Measurements from ENCODE around the gene EFNA5.
"Not testable (repeated sequence)": the region's sequence is repeated elsewhere in the genome, so short reads cannot be mapped to it uniquely, and the experiment has no call there.

The EFNA5 gene

DNA sequence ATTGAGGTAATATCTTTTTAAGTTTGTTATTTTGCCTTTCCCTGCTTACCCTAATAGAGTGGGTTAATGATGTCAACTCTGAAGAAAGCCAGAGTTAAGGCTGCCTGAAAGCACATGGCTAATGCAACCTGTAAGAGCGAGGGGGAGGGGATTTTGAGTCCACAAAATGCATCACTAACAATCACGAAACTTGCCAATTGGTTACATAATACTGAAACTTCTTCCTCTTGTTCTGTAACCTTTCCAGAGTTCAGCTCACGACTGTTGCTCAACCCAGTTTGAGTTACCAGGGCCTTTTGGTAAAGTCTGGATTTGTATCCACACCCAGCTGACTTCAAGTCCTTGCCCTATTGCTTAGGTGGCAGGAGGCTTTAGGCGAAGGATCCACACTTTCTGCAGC lies 308.8 kb downstream of the EFNA5 start:
- Histone ChIP-seq H3K27ac (ENCODE audit: low read depth, low read length) (no peak overlapping the region), H3K9me3 (ENCODE audit: insufficient read depth, low read depth, low read length) (no peaks in the 10 kb centered on the region), H3K27me3 (ENCODE audit: insufficient read depth, low read length) (no peaks in the 10 kb centered on the region), H3K4me3 (ENCODE audit: low read length) (no peak overlapping the region), H3K4me1 (ENCODE audit: insufficient read depth, low read length) (peaks cover 18% of the 10 kb centered on the region), H3K36me3 (ENCODE audit: insufficient read depth, low read length) (no peaks in the 10 kb centered on the region), H3K9ac (ENCODE audit: low read depth, low read length) (no peak overlapping the region)
- 88% methylated on average over 4 of the region's 4 CpGs for WGBS

DNA sequence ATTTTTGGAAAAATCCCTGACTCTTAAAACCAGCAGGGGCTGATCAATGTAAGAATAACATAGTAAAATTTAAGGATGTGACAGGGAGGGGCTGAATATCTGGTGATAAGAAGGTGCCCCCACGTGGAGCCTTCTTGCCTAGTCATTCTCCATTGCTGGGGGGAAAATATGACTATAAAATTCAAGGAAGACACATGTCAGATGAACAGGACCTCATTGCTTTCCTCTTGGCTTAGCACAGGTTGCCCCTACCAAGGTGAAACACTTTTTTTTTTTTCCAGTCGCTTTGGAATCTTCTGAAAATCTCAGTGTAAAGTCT lies 310.9 kb downstream of the EFNA5 start:
- Histone ChIP-seq H3K4me1 (ENCODE audit: insufficient read depth, low read length) (0 out of 2 replicates have a peak, but pooled peaks cover 4% of the 10 kb centered on the region), H3K36me3 (ENCODE audit: insufficient read depth, low read length) (no peaks in the 10 kb centered on the region), H3K4me3 (ENCODE audit: low read length) (no peak overlapping the region), H3K9ac (ENCODE audit: low read depth, low read length) (no peak overlapping the region), H3K27me3 (ENCODE audit: insufficient read depth, low read length) (no peaks in the 10 kb centered on the region), H3K27ac (ENCODE audit: low read depth, low read length) (no peak overlapping the region), H3K9me3 (ENCODE audit: insufficient read depth, low read depth, low read length) (no peaks in the 10 kb centered on the region)
- 66% methylated on average over 2 of the region's 2 CpGs for WGBS

DNA sequence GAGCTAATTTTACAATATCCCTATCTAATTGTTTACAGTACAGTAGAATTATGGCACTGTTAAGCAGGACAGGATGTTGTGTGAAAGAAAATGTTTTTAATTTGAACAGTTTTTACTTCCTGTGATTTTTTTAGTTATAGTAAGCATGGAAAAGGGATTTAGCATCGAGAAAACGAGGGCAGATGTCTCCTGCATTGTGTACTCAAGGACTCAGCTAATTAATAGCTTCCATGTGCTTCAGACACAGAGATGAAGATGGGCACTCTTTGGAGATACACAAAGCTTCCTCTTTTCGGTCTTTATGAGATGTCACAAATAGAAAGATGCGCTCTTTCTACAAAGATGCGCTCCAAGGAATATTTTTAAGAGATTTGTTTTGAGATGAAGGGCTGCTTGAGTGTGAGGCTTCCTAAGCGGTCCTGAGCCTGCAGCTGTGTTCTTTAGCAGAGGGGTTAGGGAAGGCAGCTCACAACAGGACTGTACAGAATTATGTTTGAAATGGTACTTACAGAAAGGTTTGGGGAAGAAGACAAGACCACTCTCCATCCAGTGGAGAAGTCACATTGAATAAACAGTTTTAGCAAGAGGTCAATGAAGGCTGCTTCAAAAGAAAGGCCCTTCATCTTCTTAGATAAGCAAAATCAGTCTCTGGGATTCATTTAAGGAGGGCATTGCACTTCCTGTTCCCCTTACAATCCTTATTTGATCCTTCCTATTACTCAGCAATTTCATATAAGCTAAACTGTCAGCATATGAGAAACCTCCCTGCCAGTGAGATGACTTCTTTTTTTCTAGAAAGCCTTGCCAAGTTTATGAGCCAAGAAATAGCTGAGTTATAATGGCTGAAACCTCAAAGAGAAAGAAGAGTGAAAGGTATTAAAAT lies 311.5 kb downstream of the EFNA5 start:
- H3K36me3 ChIP-seq (ENCODE audit: insufficient read depth, low read length): no peaks in the 10 kb centered on the region
- no peak overlapping the region for H3K27ac ChIP-seq (ENCODE audit: low read depth, low read length)
- 0 out of 2 replicates have a peak, but pooled peaks cover 4% of the 10 kb centered on the region for H3K4me1 ChIP-seq (ENCODE audit: insufficient read depth, low read length)
- H3K9me3 ChIP-seq (ENCODE audit: insufficient read depth, low read depth, low read length): no peaks in the 10 kb centered on the region
- no peaks in the 10 kb centered on the region for H3K27me3 ChIP-seq (ENCODE audit: insufficient read depth, low read length)
- H3K9ac ChIP-seq (ENCODE audit: low read depth, low read length): no peak overlapping the region
- no peak overlapping the region for H3K4me3 ChIP-seq (ENCODE audit: low read length)
- WGBS: 96% methylated on average over 6 of the region's 6 CpGs

DNA sequence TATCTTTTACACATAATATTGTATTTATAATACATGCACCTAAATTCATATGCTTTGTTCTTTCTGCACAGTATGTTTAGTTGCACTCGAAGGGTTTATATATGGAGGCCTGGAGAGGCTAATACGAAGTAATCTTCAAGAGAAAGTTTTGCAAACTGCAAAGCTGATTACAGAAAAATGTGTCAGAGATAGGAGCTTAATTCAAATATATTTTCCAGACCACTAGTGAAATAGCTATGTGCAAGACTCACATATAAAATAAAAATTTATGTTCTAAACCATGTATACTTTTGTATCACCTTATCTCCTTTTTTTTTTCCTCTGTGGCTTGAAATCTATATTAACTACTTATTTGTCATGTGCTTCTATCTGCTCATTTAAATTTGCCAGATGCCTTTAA lies 313.8 kb downstream of the EFNA5 start:
- Histone ChIP-seq H3K36me3 (ENCODE audit: insufficient read depth, low read length) (no peaks in the 10 kb centered on the region), H3K4me3 (ENCODE audit: low read length) (no peak overlapping the region), H3K27ac (ENCODE audit: low read depth, low read length) (no peak overlapping the region), H3K4me1 (ENCODE audit: insufficient read depth, low read length) (0 out of 2 replicates have a peak, but pooled peaks cover 4% of the 10 kb centered on the region), H3K9me3 (ENCODE audit: insufficient read depth, low read depth, low read length) (no peaks in the 10 kb centered on the region), H3K27me3 (ENCODE audit: insufficient read depth, low read length) (no peaks in the 10 kb centered on the region), H3K9ac (ENCODE audit: low read depth, low read length) (no peak overlapping the region)
- WGBS: 95% methylated on average over 2 of the region's 2 CpGs

DNA sequence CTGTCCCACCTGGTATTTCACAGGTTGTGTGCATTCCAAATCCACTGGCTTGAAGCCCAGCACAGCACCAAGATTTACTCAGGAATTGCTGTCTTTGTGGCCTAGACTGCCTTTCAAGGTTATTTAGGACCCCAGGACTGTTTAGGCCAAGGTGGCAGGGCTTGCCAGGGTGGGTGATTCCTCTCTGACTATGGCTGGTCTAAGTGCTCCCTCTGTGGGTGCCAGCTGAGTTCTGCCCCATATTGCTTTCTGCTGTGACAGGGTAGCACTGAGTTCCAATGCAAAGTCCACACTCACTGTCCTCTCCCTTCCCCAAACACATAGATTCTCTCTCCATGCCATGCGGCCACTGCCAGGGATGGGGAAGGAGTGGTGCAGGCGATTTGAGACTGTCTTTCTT lies 318.2 kb downstream of the EFNA5 start:
- no CpG with 5 or more reads among the region's 2 CpGs for WGBS
- no peaks in the 10 kb centered on the region for H3K27me3 ChIP-seq (ENCODE audit: insufficient read depth, low read length)
- no peaks in the 10 kb centered on the region for H3K36me3 ChIP-seq (ENCODE audit: insufficient read depth, low read length)
- peaks cover under 1% of the 10 kb centered on the region; the same call in 1 of the 2 replicates for H3K9me3 ChIP-seq (ENCODE audit: insufficient read depth, low read depth, low read length)
- no peak overlapping the region for H3K9ac ChIP-seq (ENCODE audit: low read depth, low read length)
- no peak overlapping the region for H3K27ac ChIP-seq (ENCODE audit: low read depth, low read length)
- no peak overlapping the region for H3K4me3 ChIP-seq (ENCODE audit: low read length)
- no peaks in the 10 kb centered on the region for H3K4me1 ChIP-seq (ENCODE audit: insufficient read depth, low read length)

DNA sequence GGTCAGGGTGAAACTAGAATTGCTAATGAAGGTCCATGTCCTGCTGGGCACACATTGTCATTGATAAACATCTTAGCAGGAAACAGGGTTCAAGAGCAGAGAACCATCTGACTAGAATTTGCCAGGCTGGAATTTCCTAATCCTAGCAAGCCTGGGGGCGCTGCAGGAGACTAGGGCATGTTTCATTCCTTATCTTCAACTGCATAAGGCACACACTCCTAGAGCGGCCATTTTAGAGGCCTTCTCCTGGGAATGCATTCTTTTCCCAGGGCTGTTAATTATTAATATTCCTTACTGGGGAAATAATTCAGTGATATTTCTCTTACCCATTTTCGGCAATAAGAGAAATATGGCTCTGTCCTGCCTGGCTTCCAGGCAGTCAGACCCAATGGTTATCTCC lies 324.2 kb downstream of the EFNA5 start:
- not testable (repeated sequence) for H3K4me1 ChIP-seq (ENCODE audit: insufficient read depth, low read length); H3K9ac ChIP-seq (ENCODE audit: low read depth, low read length); H3K27me3 ChIP-seq (ENCODE audit: insufficient read depth, low read length); H3K27ac ChIP-seq (ENCODE audit: low read depth, low read length); H3K4me3 ChIP-seq (ENCODE audit: low read length); H3K36me3 ChIP-seq (ENCODE audit: insufficient read depth, low read length)
- peaks cover 16% of the 10 kb centered on the region for H3K9me3 ChIP-seq (ENCODE audit: insufficient read depth, low read depth, low read length)
- WGBS: 90% methylated on average over 3 of the region's 3 CpGs

DNA sequence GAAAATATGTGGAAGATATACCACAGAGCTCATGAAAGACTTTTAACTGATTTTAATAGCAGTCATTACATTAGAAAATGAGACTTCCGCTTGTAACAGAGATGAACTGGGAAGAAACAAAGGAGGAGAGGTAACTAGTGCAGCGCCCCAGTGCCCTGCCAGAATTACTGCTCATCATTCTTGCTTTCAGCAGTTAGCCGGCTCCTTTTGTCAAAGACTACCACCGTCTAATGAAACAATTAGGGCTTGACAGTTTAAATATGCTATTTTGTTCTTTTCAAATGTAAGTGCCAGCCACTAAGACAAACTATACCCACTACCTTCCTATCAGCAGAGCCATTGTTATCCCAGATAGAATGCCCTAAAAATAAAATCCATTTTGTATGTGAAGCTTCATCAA lies 328.4 kb downstream of the EFNA5 start:
- 77% methylated on average over 4 of the region's 4 CpGs for WGBS
- Histone ChIP-seq H3K9ac (ENCODE audit: low read depth, low read length) (no peak overlapping the region), H3K27ac (ENCODE audit: low read depth, low read length) (no peak overlapping the region), H3K9me3 (ENCODE audit: insufficient read depth, low read depth, low read length) (peaks cover 14% of the 10 kb centered on the region), H3K27me3 (ENCODE audit: insufficient read depth, low read length) (no peaks in the 10 kb centered on the region), H3K36me3 (ENCODE audit: insufficient read depth, low read length) (no peaks in the 10 kb centered on the region), H3K4me1 (ENCODE audit: insufficient read depth, low read length) (peaks cover 7% of the 10 kb centered on the region), H3K4me3 (ENCODE audit: low read length) (no peak overlapping the region)

DNA sequence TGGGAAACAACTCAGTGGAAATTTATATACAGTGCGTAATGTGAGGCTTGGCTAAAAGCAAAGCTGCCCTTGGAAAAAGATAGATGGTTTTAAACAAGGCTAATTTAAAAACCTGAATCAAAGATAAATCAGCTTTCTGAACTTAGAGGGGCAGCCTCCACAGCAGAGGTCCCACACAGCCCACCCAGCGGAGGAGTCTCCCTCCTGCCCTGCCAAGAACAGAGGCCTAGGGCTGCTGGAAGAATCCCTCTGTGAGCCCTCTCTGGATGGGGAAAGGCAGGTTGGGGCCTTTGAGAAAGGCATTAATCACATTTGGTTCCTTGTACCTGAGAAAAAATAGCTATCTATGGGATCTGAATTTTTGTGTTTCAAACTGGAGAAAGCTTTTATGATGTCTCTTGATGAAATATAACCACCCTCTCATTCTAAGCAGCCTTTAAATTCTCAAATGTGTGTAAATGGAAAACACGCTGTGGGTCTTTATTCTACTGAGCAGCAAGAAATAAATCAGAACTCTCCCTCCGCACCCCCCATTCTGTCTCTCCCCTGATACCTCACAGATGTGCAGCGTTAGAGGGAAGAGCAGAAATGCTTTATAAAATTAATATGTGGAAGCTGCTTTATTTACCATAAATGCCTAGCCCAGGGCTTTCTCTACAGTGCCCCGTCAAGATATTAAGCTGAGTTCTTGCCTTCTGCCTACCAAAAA lies 329.2 kb downstream of the EFNA5 start:
- Histone ChIP-seq H3K36me3 (ENCODE audit: insufficient read depth, low read length) (no peaks in the 10 kb centered on the region), H3K9me3 (ENCODE audit: insufficient read depth, low read depth, low read length) (peaks cover 10% of the 10 kb centered on the region), H3K27me3 (ENCODE audit: insufficient read depth, low read length) (no peaks in the 10 kb centered on the region), H3K9ac (ENCODE audit: low read depth, low read length) (no peak overlapping the region), H3K4me1 (ENCODE audit: insufficient read depth, low read length) (peaks cover 7% of the 10 kb centered on the region), H3K4me3 (ENCODE audit: low read length) (no peak overlapping the region), H3K27ac (ENCODE audit: low read depth, low read length) (no peak overlapping the region)
- WGBS: 97% methylated on average over 4 of the region's 6 CpGs

DNA sequence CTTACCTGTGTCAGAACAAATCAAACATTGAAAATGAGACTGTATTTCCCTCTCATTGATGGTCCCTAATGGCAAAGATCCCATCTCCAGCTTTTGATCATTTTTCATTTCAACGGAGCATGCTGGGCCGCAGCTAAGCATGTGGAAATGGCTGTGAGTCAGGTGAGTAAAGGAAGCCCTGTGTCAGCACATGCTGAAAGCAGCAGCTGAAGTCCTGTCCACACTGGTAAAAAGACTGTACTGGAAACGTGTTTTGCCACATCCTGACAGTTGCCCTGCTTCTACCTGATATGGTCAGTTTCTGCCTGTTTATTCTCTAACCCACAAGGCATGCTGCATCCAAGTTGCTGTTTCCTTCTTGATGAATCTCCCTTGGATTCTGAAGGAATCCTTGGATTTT lies 330.1 kb downstream of the EFNA5 start:
- Histone ChIP-seq H3K27ac (ENCODE audit: low read depth, low read length) (no peak overlapping the region), H3K36me3 (ENCODE audit: insufficient read depth, low read length) (no peaks in the 10 kb centered on the region), H3K4me3 (ENCODE audit: low read length) (no peak overlapping the region), H3K9me3 (ENCODE audit: insufficient read depth, low read depth, low read length) (0 out of 2 replicates have a peak, but pooled peaks cover 4% of the 10 kb centered on the region), H3K9ac (ENCODE audit: low read depth, low read length) (no peak overlapping the region), H3K4me1 (ENCODE audit: insufficient read depth, low read length) (peaks cover 7% of the 10 kb centered on the region), H3K27me3 (ENCODE audit: insufficient read depth, low read length) (no peaks in the 10 kb centered on the region)
- 90% methylated on average over 3 of the region's 3 CpGs for WGBS

DNA sequence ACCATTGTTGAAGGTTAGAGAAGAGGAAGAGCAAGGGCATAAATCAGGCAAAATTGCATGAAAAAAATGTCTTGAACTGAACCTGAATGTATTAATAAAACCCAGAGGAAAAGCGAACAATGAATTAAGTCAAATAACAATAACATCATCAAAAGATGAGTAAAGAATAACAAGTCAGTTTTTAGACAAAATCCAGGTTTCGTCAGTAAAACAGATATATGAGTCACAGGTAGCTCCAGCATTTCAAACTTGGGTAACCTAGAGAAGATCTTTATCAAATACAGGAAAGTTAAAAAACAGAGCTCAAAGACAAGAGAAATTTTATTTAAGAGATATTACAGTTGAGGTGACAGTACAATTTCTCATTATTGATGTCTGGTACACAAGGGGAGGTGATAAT lies 332.4 kb downstream of the EFNA5 start:
- H3K36me3 ChIP-seq (ENCODE audit: insufficient read depth, low read length): no peaks in the 10 kb centered on the region
- H3K4me1 ChIP-seq (ENCODE audit: insufficient read depth, low read length): peaks cover 7% of the 10 kb centered on the region
- H3K27ac ChIP-seq (ENCODE audit: low read depth, low read length): no peak overlapping the region
- H3K4me3 ChIP-seq (ENCODE audit: low read length): no peak overlapping the region
- WGBS: 100% methylated on average over 1 of the region's 2 CpGs
- H3K9me3 ChIP-seq (ENCODE audit: insufficient read depth, low read depth, low read length): no peaks in the 10 kb centered on the region
- no peaks in the 10 kb centered on the region for H3K27me3 ChIP-seq (ENCODE audit: insufficient read depth, low read length)
- no peak overlapping the region for H3K9ac ChIP-seq (ENCODE audit: low read depth, low read length)

DNA sequence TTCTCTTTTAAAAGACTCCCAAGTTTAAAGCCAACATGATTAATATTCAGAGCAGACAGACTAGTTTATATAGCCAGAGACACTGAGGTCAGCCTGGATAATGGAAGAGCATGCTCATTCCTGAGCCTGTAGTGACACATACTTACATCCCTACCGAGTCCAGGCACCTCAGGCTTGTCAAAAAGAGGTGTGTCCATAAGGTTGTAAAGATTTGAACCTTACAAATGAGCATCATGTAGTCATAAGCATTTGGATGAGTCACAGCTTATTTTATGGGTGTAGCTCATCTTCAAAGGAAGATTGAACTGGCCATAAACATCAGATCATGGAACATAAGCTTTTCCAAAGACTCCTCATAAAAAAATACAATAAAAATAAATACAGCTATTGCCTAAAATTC lies 333.5 kb downstream of the EFNA5 start:
- H3K9me3 ChIP-seq (ENCODE audit: insufficient read depth, low read depth, low read length): no peaks in the 10 kb centered on the region
- no peak overlapping the region for H3K9ac ChIP-seq (ENCODE audit: low read depth, low read length)
- H3K27me3 ChIP-seq (ENCODE audit: insufficient read depth, low read length): no peaks in the 10 kb centered on the region
- H3K36me3 ChIP-seq (ENCODE audit: insufficient read depth, low read length): no peaks in the 10 kb centered on the region
- no peak overlapping the region for H3K4me3 ChIP-seq (ENCODE audit: low read length)
- 83% methylated on average over 1 of the region's 1 CpG for WGBS
- no peak overlapping the region for H3K27ac ChIP-seq (ENCODE audit: low read depth, low read length)
- H3K4me1 ChIP-seq (ENCODE audit: insufficient read depth, low read length): peaks cover 2% of the 10 kb centered on the region
